ENCODE results near the gene FAH.

Gene FAH

DNA sequence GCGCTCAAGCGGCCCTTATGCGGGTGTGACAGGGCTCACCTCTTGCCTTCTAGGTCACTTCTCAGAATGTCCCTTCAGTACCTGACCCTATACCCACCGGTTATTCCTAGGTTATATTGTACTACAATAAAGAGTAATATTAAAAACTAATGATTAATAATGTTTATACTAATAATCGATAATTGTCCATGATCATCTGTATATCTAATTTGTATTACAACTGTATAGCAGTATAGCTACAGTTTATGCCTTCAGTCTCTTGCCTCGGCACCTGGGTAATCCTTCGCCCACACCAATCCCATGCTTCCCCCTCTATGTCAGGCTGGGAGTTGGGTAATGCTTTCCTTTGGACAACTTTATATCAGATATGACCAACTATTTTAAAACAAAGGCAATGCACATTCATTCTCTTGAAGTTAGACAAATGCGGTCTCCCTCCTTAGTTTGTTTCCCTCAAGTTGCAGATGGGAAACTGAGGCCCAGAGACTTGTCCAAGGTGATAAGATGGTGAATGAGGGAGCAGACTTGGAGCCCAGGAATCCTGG lies 3.4 kb downstream of the FAH start:
- H2AFZ ChIP-seq (ENCODE audit: low read depth, low read length) = no peak overlapping the region
- H3K27me3 ChIP-seq (ENCODE audit: insufficient read depth, low read length, poor library complexity) = no peaks in the 10 kb centered on the region
- DNase-seq (no peak), ATAC-seq (ENCODE audit: insufficient read depth, low read depth) (no peak)
- no peak for TF ChIP-seq EZH2 (IDR thresholded peaks at IDR 0.05; ENCODE audit: borderline replicate concordance, low read depth, low read length, severe bottlenecking)
- TF ChIP-seq, protein P1, sequence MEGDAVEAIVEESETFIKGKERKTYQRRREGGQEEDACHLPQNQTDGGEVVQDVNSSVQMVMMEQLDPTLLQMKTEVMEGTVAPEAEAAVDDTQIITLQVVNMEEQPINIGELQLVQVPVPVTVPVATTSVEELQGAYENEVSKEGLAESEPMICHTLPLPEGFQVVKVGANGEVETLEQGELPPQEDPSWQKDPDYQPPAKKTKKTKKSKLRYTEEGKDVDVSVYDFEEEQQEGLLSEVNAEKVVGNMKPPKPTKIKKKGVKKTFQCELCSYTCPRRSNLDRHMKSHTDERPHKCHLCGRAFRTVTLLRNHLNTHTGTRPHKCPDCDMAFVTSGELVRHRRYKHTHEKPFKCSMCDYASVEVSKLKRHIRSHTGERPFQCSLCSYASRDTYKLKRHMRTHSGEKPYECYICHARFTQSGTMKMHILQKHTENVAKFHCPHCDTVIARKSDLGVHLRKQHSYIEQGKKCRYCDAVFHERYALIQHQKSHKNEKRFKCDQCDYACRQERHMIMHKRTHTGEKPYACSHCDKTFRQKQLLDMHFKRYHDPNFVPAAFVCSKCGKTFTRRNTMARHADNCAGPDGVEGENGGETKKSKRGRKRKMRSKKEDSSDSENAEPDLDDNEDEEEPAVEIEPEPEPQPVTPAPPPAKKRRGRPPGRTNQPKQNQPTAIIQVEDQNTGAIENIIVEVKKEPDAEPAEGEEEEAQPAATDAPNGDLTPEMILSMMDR (IDR thresholded peaks at IDR 0.05; ENCODE audit: borderline replicate concordance, extremely low read depth, low read length, poor library complexity, severe bottlenecking) = no peak
- no peak overlapping the region for H3K4me3 ChIP-seq (ENCODE audit: low read depth in 1 of 2, low read length in 2 of 2)
- peaks cover 9% of the 10 kb centered on the region; the same call in 1 of the 2 replicates for H3K36me3 ChIP-seq (ENCODE audit: insufficient read depth, low read length)
- H3K27ac ChIP-seq (ENCODE audit: low read length) = no peak overlapping the region
- H3K9ac ChIP-seq (ENCODE audit: low read depth, low read length) = no peak overlapping the region
- H3K4me2 ChIP-seq (ENCODE audit: insufficient read depth, low read length) = no peak overlapping the region
- no peaks in the 10 kb centered on the region for H3K9me3 ChIP-seq (ENCODE audit: insufficient read depth, low read length, severe bottlenecking)
- H3K79me2 ChIP-seq (ENCODE audit: insufficient read depth, low read length) = no peaks in the 10 kb centered on the region
- H4K20me1 ChIP-seq (ENCODE audit: insufficient read depth, low read length) = no peaks in the 10 kb centered on the region
- H3K4me1 ChIP-seq (ENCODE audit: insufficient read depth, low read length) = peaks cover 34% of the 10 kb centered on the region

DNA sequence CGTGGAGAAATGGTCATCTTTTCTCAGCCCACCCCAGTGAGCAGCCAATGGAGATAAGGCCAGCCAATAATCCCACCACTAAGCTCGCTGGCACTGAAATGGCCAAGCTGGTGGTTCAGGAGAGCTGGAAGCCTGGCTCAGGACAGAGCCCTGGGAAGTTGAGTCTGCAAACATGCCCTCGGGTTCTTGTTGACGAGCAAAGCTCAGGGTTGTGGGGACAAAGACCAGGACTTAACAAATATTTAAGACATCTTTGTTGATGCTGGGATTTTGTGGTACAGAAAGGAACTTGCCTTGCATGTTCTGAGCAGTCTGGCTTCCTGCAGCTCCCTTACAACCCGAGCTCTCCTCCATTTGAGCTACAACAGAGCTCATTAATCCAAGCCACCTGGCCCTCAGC lies 4.4 kb downstream of the FAH start:
- Histone ChIP-seq H3K4me3 (ENCODE audit: low read depth in 1 of 2, low read length in 2 of 2) (no peak overlapping the region), H3K79me2 (ENCODE audit: insufficient read depth, low read length) (no peaks in the 10 kb centered on the region), H3K4me2 (ENCODE audit: insufficient read depth, low read length) (no peak overlapping the region), H2AFZ (ENCODE audit: low read depth, low read length) (no peak overlapping the region), H3K9ac (ENCODE audit: low read depth, low read length) (no peak overlapping the region), H3K36me3 (ENCODE audit: insufficient read depth, low read length) (peaks cover 9% of the 10 kb centered on the region; the same call in 1 of the 2 replicates), H4K20me1 (ENCODE audit: insufficient read depth, low read length) (no peaks in the 10 kb centered on the region), H3K9me3 (ENCODE audit: insufficient read depth, low read length, severe bottlenecking) (no peaks in the 10 kb centered on the region), H3K27ac (ENCODE audit: low read length) (no peak overlapping the region), H3K4me1 (ENCODE audit: insufficient read depth, low read length) (peaks cover 31% of the 10 kb centered on the region), H3K27me3 (ENCODE audit: insufficient read depth, low read length, poor library complexity) (no peaks in the 10 kb centered on the region)
- DNase-seq (no peak), ATAC-seq (ENCODE audit: insufficient read depth, low read depth) (no peak)
- TF ChIP-seq EZH2 (IDR thresholded peaks at IDR 0.05; ENCODE audit: borderline replicate concordance, low read depth, low read length, severe bottlenecking) = no peak
- TF ChIP-seq, protein P1 (IDR thresholded peaks at IDR 0.05; ENCODE audit: borderline replicate concordance, extremely low read depth, low read length, poor library complexity, severe bottlenecking) = no peak

DNA sequence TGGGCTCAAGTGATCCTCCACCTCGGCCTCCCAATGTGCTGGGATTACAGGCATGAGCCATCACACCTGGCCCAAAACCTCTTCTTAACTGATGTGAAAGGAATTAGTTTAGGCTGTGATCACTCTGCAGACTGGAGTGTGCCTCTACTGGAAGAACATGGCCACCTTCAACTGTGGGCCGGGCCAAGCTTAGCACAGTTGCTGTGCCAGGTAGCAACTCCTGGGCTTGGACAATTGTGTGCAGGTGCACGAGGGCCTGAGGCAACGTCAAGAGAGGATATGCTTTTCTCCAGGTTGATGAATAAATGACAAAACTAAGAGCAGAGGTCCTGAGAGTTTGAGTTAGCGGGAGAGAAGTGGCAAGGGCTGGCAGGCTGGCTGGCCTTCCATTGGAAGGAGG lies 6.5 kb downstream of the FAH start:
- no peaks in the 10 kb centered on the region for H3K27me3 ChIP-seq (ENCODE audit: insufficient read depth, low read length, poor library complexity)
- H3K4me1 ChIP-seq (ENCODE audit: insufficient read depth, low read length) = peaks cover 20% of the 10 kb centered on the region
- no peak overlapping the region for H3K9ac ChIP-seq (ENCODE audit: low read depth, low read length)
- H4K20me1 ChIP-seq (ENCODE audit: insufficient read depth, low read length) = no peaks in the 10 kb centered on the region
- no peak overlapping the region for H3K4me3 ChIP-seq (ENCODE audit: low read depth in 1 of 2, low read length in 2 of 2)
- no peak for ATAC-seq (ENCODE audit: insufficient read depth, low read depth)
- TF ChIP-seq, protein P1 (IDR thresholded peaks at IDR 0.05; ENCODE audit: borderline replicate concordance, extremely low read depth, low read length, poor library complexity, severe bottlenecking) = no peak
- no peak for TF ChIP-seq EZH2 (IDR thresholded peaks at IDR 0.05; ENCODE audit: borderline replicate concordance, low read depth, low read length, severe bottlenecking)
- no peak overlapping the region for H2AFZ ChIP-seq (ENCODE audit: low read depth, low read length)
- H3K9me3 ChIP-seq (ENCODE audit: insufficient read depth, low read length, severe bottlenecking) = no peaks in the 10 kb centered on the region
- H3K4me2 ChIP-seq (ENCODE audit: insufficient read depth, low read length) = no peak overlapping the region
- H3K27ac ChIP-seq (ENCODE audit: low read length) = no peak overlapping the region; the same call in 1 of the 2 replicates
- H3K79me2 ChIP-seq (ENCODE audit: insufficient read depth, low read length) = no peaks in the 10 kb centered on the region
- peaks cover 9% of the 10 kb centered on the region; the same call in 1 of the 2 replicates for H3K36me3 ChIP-seq (ENCODE audit: insufficient read depth, low read length)
- no peak for DNase-seq
